SK-N-SH (cell line): ENCODE measurements around the gene TERC. TPM values are rescaled to one million over a fixed set of nuclear protein-coding genes. Genes with fewer than 3 reads are reported as not detected.

Experiments
- CTCF ChIA-PET: fragments of 300-600, 350-600 bp; formaldehyde crosslinking; extraction: SDS; loops from one replicate; lab custom pipeline; 2021; lab: Yijun Ruan, JAX
- POLR2A ChIA-PET: fragments of 350-600 bp; sonication (Branson Sonifier 250); formaldehyde crosslinking; extraction: SDS; loops from one replicate; lab custom pipeline; 2020; ENCODE audit warnings: antibody characterized with exemption, inconsistent platforms; lab: Yijun Ruan, JAX
- DNase-seq: peaks from one replicate; pipeline ENCODE4 v3.0.0; 2012
- H2AFZ ChIP-seq: fragments of 200-600 bp; sonication (generic); 2 replicates; pipeline ENCODE4 v1.8.1; 2016; ENCODE audit warnings: antibody characterized with exemption, mild to moderate bottlenecking, low read depth
- H3F3A ChIP-seq: fragments of 200-600 bp; sonication (generic); replicated peaks from 2 replicates; pipeline ENCODE3; 2016; ENCODE audit warnings: antibody characterized with exemption, mild to moderate bottlenecking; ENCODE audit not compliant: insufficient read depth
- H3K27ac ChIP-seq, 2 experiments: fragments of 200-500 bp in 1 of 2; fragments of 200-600 bp in 1 of 2; sonication (Bioruptor generic) in 1 of 2; sonication (generic), shearing (Covaris generic) in 1 of 2; 2 replicates each; pipeline versions ENCODE4 v1.5.1 to v1.6.1; 2014 to 2016; ENCODE audit warnings: low read depth in 2 of 2, inconsistent platforms in 1 of 2, low read length in 1 of 2, mild to moderate bottlenecking in 1 of 2, mixed read lengths in 1 of 2
- H3K27me3 ChIP-seq: fragments of 200-600 bp; sonication (generic), shearing (Covaris generic); 2 replicates; pipeline ENCODE4 v1.6.1; 2016; ENCODE audit warnings: mixed run types; ENCODE audit not compliant: insufficient read depth
- H3K36me3 ChIP-seq, 2 experiments: fragments of 200-500 bp in 1 of 2; fragments of 200-600 bp in 1 of 2; sonication (Bioruptor generic) in 1 of 2; sonication (generic) in 1 of 2; replicated peaks in 1 of 2; 2 replicates each; pipeline versions ENCODE3 to v1.5.1; 2014 to 2016; ENCODE audit warnings: low read length in 1 of 2, mild to moderate bottlenecking in 1 of 2; ENCODE audit not compliant: insufficient read depth in 2 of 2, control insufficient read depth in 1 of 2
- H3K4me1 ChIP-seq, 2 experiments: fragments of 200-500 bp in 1 of 2; fragments of 200-600 bp in 1 of 2; sonication (Bioruptor generic) in 1 of 2; sonication (generic), shearing (Covaris generic) in 1 of 2; 2 replicates each; pipeline versions ENCODE4 v1.5.1 to v1.6.1; 2014 to 2016; ENCODE audit warnings: low read depth in 1 of 2, low read length in 1 of 2, mixed run types in 1 of 2; ENCODE audit not compliant: insufficient read depth in 2 of 2, control insufficient read depth in 1 of 2
- H3K4me2 ChIP-seq: fragments of 200-600 bp; sonication (generic), shearing (Covaris generic); 2 replicates; pipeline ENCODE4 v1.6.1; 2017; ENCODE audit warnings: mixed run types
- H3K4me3 ChIP-seq, 2 experiments: fragments of 200-500 bp in 1 of 2; fragments of 200-600 bp in 1 of 2; sonication (Bioruptor generic) in 1 of 2; sonication (generic), shearing (Covaris generic) in 1 of 2; 2 replicates each; pipeline versions ENCODE4 v1.5.1 to v1.8.1; 2014 to 2016; ENCODE audit warnings: low read depth in 2 of 2, inconsistent platforms in 1 of 2, low read length in 1 of 2, mild to moderate bottlenecking in 1 of 2, mixed read lengths in 1 of 2, moderate library complexity in 1 of 2
- H3K79me2 ChIP-seq: fragments of 200-600 bp; sonication (generic); 2 replicates; pipeline ENCODE4 v1.8.1; 2017; ENCODE audit warnings: mild to moderate bottlenecking; ENCODE audit not compliant: insufficient read depth
- H3K9ac ChIP-seq: fragments of 200-600 bp; sonication (generic); 2 replicates; pipeline ENCODE4 v1.6.1; 2017; ENCODE audit warnings: mixed run types
- H3K9me2 ChIP-seq: fragments of 200-600 bp; sonication (generic); 2 replicates; pipeline ENCODE4 v1.6.1; 2017; ENCODE audit warnings: mixed run types
- H3K9me3 ChIP-seq: fragments of 200-600 bp; sonication (generic); 2 replicates; pipeline ENCODE4 v1.6.1; 2017; ENCODE audit warnings: mixed run types, mild to moderate bottlenecking, moderate library complexity
- H4K20me1 ChIP-seq: fragments of 200-600 bp; sonication (generic); 2 replicates; pipeline ENCODE4 v1.6.1; 2017; ENCODE audit warnings: mild to moderate bottlenecking, mixed run types; ENCODE audit not compliant: insufficient read depth
- CTCF ChIP-seq: fragments of 200-600 bp; sonication (generic); IDR thresholded peaks from 2 replicates; pipeline ENCODE4 v1.6.1; 2017; ENCODE audit warnings: antibody characterized with exemption, mild to moderate bottlenecking, moderate library complexity
- EP300 ChIP-seq, 2 experiments: IDR thresholded peaks; 2 replicates each; pipeline versions ENCODE4 v1.4.0 to v1.6.1; 2012; ENCODE audit warnings: borderline replicate concordance in 1 of 2, low read depth in 1 of 2, low read length in 1 of 2
- GABPA ChIP-seq: IDR thresholded peaks from 2 replicates; pipeline ENCODE4 v1.4.0; 2012; ENCODE audit warnings: low read depth, mild to moderate bottlenecking
- JUND ChIP-seq: IDR thresholded peaks from 2 replicates; pipeline ENCODE4 v1.4.0; 2012
- MEF2A ChIP-seq: IDR thresholded peaks from 2 replicates; pipeline ENCODE4 v1.4.0; 2012; ENCODE audit warnings: low read depth, borderline replicate concordance
- NRF1 ChIP-seq: IDR thresholded peaks from 2 replicates; pipeline ENCODE4 v1.6.1; 2012; ENCODE audit warnings: low read depth, mild to moderate bottlenecking, low read length
- POLR2AphosphoS5 ChIP-seq: IDR thresholded peaks from 2 replicates; pipeline ENCODE4 v1.6.1; 2012; ENCODE audit warnings: low read depth, low read length
- RCOR1 ChIP-seq: fragments of 150-350 bp; IDR thresholded peaks from 2 replicates; pipeline ENCODE4 v1.6.1; 2017; ENCODE audit warnings: antibody characterized with exemption, low read length
- RFX5 ChIP-seq: IDR thresholded peaks from 2 replicates; pipeline ENCODE4 v1.6.1; 2012; ENCODE audit warnings: mild to moderate bottlenecking, improper control_type of control experiment, low read length
- RXRA ChIP-seq: IDR thresholded peaks from 2 replicates; pipeline ENCODE4 v1.4.0; 2012; ENCODE audit warnings: low read depth, mild to moderate bottlenecking, borderline replicate concordance
- TAF1 ChIP-seq: IDR thresholded peaks from 2 replicates; pipeline ENCODE4 v1.6.1; 2012; ENCODE audit warnings: low read depth, mild to moderate bottlenecking, low read length, moderate library complexity, borderline replicate concordance
- TEAD4 ChIP-seq: IDR thresholded peaks from 2 replicates; pipeline ENCODE4 v1.4.0; 2012; ENCODE audit warnings: mild to moderate bottlenecking, borderline replicate concordance; ENCODE audit not compliant: insufficient read depth
- YY1 ChIP-seq: IDR thresholded peaks from 2 replicates; pipeline ENCODE4 v1.4.0; 2012; ENCODE audit warnings: low read depth, mild to moderate bottlenecking
- ZBTB33 ChIP-seq: IDR thresholded peaks from 2 replicates; pipeline ENCODE4 v1.4.0; 2012; ENCODE audit warnings: low read depth, borderline replicate concordance
- WGBS: methylation state at CpG from one replicate; pipeline ENCODE4 v1.1.6; 2017; ENCODE audit warnings: low lambda C conversion rate; 5-methylcytosine and 5-hydroxymethylcytosine counted together
- polyA plus RNA-seq, 3 experiments: library from polyadenylated mRNA; depleted of rRNA; stranded (reverse); fragments of >200 nt; gene quantifications; 2 replicates each; pipeline ENCODE4 v1.2.3, GENCODE V29; 2012
- TF ChIP-seq, protein P1 (sequence below): IDR thresholded peaks from 2 replicates; pipeline ENCODE4; 2012
- TF ChIP-seq, protein P2 (sequence below): IDR thresholded peaks from 2 replicates; pipeline ENCODE4 v1.4.0; 2012; ENCODE audit warnings: low read depth, borderline replicate concordance

Gene TERC
- polyA plus RNA-seq, 1 of the 3 experiments (the other 2 are of a cell fraction) = 0.64 TPM

GRCh38 chr3:169760479-169760878 lies 4.4 kb downstream of the TERC start:
- no peaks in the 10 kb centered on the region for H3K9me3 ChIP-seq
- H3K9me2 ChIP-seq = no peaks in the 10 kb centered on the region
- peaks cover 7% of the 10 kb centered on the region for H3F3A ChIP-seq
- H3K9ac ChIP-seq = no peak overlapping the region
- no peak overlapping the region for H3K4me2 ChIP-seq
- H3K36me3 ChIP-seq = no peaks in the 10 kb centered on the region
- no peak overlapping the region for H2AFZ ChIP-seq
- no peaks in the 10 kb centered on the region for H3K27me3 ChIP-seq
- H4K20me1 ChIP-seq = no peaks in the 10 kb centered on the region
- H3K27ac ChIP-seq = no peak overlapping the region
- H3K4me3 ChIP-seq = no peak overlapping the region
- 65% methylated on average over 4 of the region's 4 CpGs for WGBS
- H3K79me2 ChIP-seq = no peaks in the 10 kb centered on the region
- TF ChIP-seq TEAD4 (no peak), JUND (no peak), RFX5 (no peak), ZBTB33 (no peak), TAF1 (no peak), GABPA (no peak), RCOR1 (no peak), YY1 (no peak), MEF2A (no peak), NRF1 (no peak), RXRA (no peak)
- TF ChIP-seq, protein P1, sequence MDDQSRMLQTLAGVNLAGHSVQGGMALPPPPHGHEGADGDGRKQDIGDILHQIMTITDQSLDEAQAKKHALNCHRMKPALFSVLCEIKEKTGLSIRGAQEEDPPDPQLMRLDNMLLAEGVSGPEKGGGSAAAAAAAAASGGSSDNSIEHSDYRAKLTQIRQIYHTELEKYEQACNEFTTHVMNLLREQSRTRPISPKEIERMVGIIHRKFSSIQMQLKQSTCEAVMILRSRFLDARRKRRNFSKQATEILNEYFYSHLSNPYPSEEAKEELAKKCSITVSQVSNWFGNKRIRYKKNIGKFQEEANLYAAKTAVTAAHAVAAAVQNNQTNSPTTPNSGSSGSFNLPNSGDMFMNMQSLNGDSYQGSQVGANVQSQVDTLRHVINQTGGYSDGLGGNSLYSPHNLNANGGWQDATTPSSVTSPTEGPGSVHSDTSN = no peak
- TF ChIP-seq, protein P2, sequence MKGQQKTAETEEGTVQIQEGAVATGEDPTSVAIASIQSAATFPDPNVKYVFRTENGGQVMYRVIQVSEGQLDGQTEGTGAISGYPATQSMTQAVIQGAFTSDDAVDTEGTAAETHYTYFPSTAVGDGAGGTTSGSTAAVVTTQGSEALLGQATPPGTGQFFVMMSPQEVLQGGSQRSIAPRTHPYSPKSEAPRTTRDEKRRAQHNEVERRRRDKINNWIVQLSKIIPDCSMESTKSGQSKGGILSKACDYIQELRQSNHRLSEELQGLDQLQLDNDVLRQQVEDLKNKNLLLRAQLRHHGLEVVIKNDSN = no peak
- TF ChIP-seq, all 33 proteins: peak for 0
- peaks cover 0 to 5% of the 10 kb centered on the region in 2 experiments; a peak in 1 of 4 replicates for H3K4me1 ChIP-seq
- DNase-seq = no peak
- ChIA-PET CTCF (no interaction called here), POLR2A (no interaction called here)

GRCh38 chr3:169759256-169759655 lies 5.6 kb downstream of the TERC start:
- Histone ChIP-seq H3K4me3 (no peak overlapping the region), H3K27ac (no peak overlapping the region), H3K4me2 (no peak overlapping the region), H2AFZ (no peak overlapping the region), H3F3A (peaks cover 7% of the 10 kb centered on the region), H4K20me1 (no peaks in the 10 kb centered on the region), H3K9me3 (no peaks in the 10 kb centered on the region), H3K4me1 (peaks cover 0 to 2% of the 10 kb centered on the region in 2 experiments; a peak in 1 of 4 replicates), H3K9ac (no peak overlapping the region), H3K36me3 (no peaks in the 10 kb centered on the region), H3K79me2 (no peaks in the 10 kb centered on the region), H3K27me3 (no peaks in the 10 kb centered on the region), H3K9me2 (no peaks in the 10 kb centered on the region)
- WGBS = 65% methylated on average over 2 of the region's 2 CpGs
- DNase-seq = no peak
- no peak for TF ChIP-seq NRF1
- TF ChIP-seq CTCF = no peak
- no peak for TF ChIP-seq EP300 (IDR thresholded peaks at IDR 0.05; ENCODE audit: borderline replicate concordance in 1 of 2, low read depth in 1 of 2, low read length in 1 of 2)
- no peak for TF ChIP-seq TAF1
- TF ChIP-seq POLR2AphosphoS5 = no peak
- POLR2A ChIA-PET = no interaction called here
- CTCF ChIA-PET = no interaction called here
